Endothelial cell of umbilical vein (primary cell): ENCODE data around the gene TRIP10. TPM values are rescaled to one million over a fixed set of nuclear protein-coding genes. Genes with fewer than 3 reads are reported as not detected.

Source experiments
- BruUV-seq: library from RNA; stranded (reverse); fragments of 400-500 nt; replicated peaks from 2 replicates; lab custom pipeline; 2021; lab: Mats Ljungman, UMichigan
- CTCF ChIA-PET: fragments of 300-600, 350-600 bp; sonication (Branson Sonifier 250); formaldehyde crosslinking; loops from one replicate; lab custom pipeline; 2021; ENCODE audit warnings: antibody characterized with exemption, inconsistent platforms; lab: Charles Lee
- POLR2A ChIA-PET: fragments of 300-600, 350-600 bp; sonication (Branson Sonifier 250); formaldehyde crosslinking; loops from one replicate; lab custom pipeline; 2021; ENCODE audit warnings: antibody characterized with exemption, inconsistent platforms; lab: Charles Lee
- DNase-seq: peaks from one replicate; pipeline ENCODE4 v3.0.0-alpha.2; 2011; ENCODE audit warnings: low read depth, low spot score
- FAIRE-seq: peaks from 2 replicates; lab custom pipeline; 2011; peaks lifted over from hg19 to GRCh38; lab: Jason Lieb, UNC
- H2AFZ ChIP-seq: 2 replicates; pipeline ENCODE4 v1.6.0; 2012; ENCODE audit warnings: low read depth, low read length, control low read depth, inconsistent platforms
- H3K27ac ChIP-seq: 2 replicates; pipeline ENCODE4 v1.5.1; 2011; ENCODE audit warnings: low read depth, mild to moderate bottlenecking, control low read depth, low read length, moderate library complexity; ENCODE audit not compliant: insufficient read depth
- H3K27me3 ChIP-seq, 2 experiments: 2 replicates each; pipeline versions ENCODE4 v1.6.0 to v1.6.1; 2011; ENCODE audit warnings: low read length in 2 of 2, mixed read lengths in 1 of 2; ENCODE audit not compliant: control insufficient read depth in 2 of 2, insufficient read depth in 2 of 2
- H3K36me3 ChIP-seq, 2 experiments: 2 replicates in 1 of 2; 3 replicates in 1 of 2; pipeline ENCODE4 v1.5.1; 2011; ENCODE audit warnings: low read length in 2 of 2, mild to moderate bottlenecking in 1 of 2, moderate library complexity in 1 of 2; ENCODE audit not compliant: control insufficient read depth in 2 of 2, insufficient read depth in 2 of 2; ENCODE audit errors: extremely low read depth in 1 of 2
- H3K4me1 ChIP-seq: 3 replicates; pipeline ENCODE4 v1.5.1; 2011; ENCODE audit warnings: mild to moderate bottlenecking, low read length; ENCODE audit not compliant: control insufficient read depth, insufficient read depth; ENCODE audit errors: extremely low read depth
- H3K4me2 ChIP-seq: 2 replicates; pipeline ENCODE4 v1.6.1; 2011; ENCODE audit warnings: low read length, control low read depth, mixed read lengths; ENCODE audit not compliant: insufficient read depth
- H3K4me3 ChIP-seq, 3 experiments: fragments of 200-600 bp in 1 of 3; sonication (generic), shearing (Covaris generic) in 1 of 3; replicated peaks in 1 of 3; 2 replicates each; pipeline ENCODE4 v1.5.1; 2011 to 2016; ENCODE audit warnings: control low read depth in 3 of 3, low read length in 3 of 3, mild to moderate bottlenecking in 2 of 3, inconsistent platforms in 1 of 3, low read depth in 1 of 3, moderate library complexity in 1 of 3; ENCODE audit not compliant: insufficient read depth in 1 of 3
- H3K79me2 ChIP-seq: 2 replicates; pipeline ENCODE4 v1.6.0; 2012; ENCODE audit warnings: low read length, inconsistent platforms; ENCODE audit not compliant: control insufficient read depth, insufficient read depth
- H3K9ac ChIP-seq: replicated peaks from 2 replicates; pipeline ENCODE3; 2011; ENCODE audit warnings: low read length, control low read depth; ENCODE audit not compliant: insufficient read depth; ENCODE audit errors: extremely low read depth
- H3K9me1 ChIP-seq: replicated peaks from 3 replicates; pipeline ENCODE4 v1.6.0; 2011; ENCODE audit warnings: mild to moderate bottlenecking, low read length; ENCODE audit not compliant: control insufficient read depth, insufficient read depth; ENCODE audit errors: extremely low read depth
- H3K9me3 ChIP-seq: replicated peaks from 2 replicates; pipeline ENCODE4 v1.5.1; 2012; ENCODE audit warnings: low read length, inconsistent platforms; ENCODE audit not compliant: control insufficient read depth, insufficient read depth
- H4K20me1 ChIP-seq: replicated peaks from 2 replicates; pipeline ENCODE3; 2011; ENCODE audit warnings: mild to moderate bottlenecking, low read length; ENCODE audit not compliant: control insufficient read depth, insufficient read depth; ENCODE audit errors: extremely low read depth
- EZH2 ChIP-seq: IDR thresholded peaks from 2 replicates; pipeline ENCODE4 v1.6.1; 2012; ENCODE audit warnings: borderline replicate concordance, low read depth, mild to moderate bottlenecking, moderate library complexity, low read length, inconsistent platforms; ENCODE audit not compliant: severe bottlenecking
- FOS ChIP-seq: IDR thresholded peaks from 2 replicates; pipeline ENCODE4 v1.6.1; 2011; ENCODE audit warnings: mild to moderate bottlenecking, low read length, moderate library complexity, borderline replicate concordance; ENCODE audit not compliant: insufficient read depth
- GATA2 ChIP-seq: IDR thresholded peaks from 2 replicates; pipeline ENCODE4 v1.7.0; 2011; ENCODE audit warnings: low read depth, mild to moderate bottlenecking, moderate library complexity, mixed read lengths, low read length; ENCODE audit not compliant: insufficient read length, insufficient read depth
- JUN ChIP-seq: IDR thresholded peaks from 2 replicates; pipeline ENCODE4 v1.6.1; 2011; ENCODE audit warnings: borderline replicate concordance, low read depth; ENCODE audit not compliant: insufficient read length, insufficient read depth
- MYC ChIP-seq: IDR thresholded peaks from one replicate; pipeline ENCODE4 v1.6.1; 2011; ENCODE audit warnings: mild to moderate bottlenecking, low read depth, low read length
- POLR2AphosphoS5 ChIP-seq: IDR thresholded peaks from 2 replicates; pipeline ENCODE4 v1.6.1; 2012; ENCODE audit warnings: low read depth, mild to moderate bottlenecking, control low read depth, low read length, moderate library complexity; ENCODE audit not compliant: insufficient read depth
- dilution Hi-C: fragments of 300-500 bp; cut with MboI; formaldehyde crosslinking; loops from one replicate; pipeline ENCODE4 v1.15.0; 2019; ENCODE audit warnings: low sequenced_read_pairs; ENCODE audit not compliant: extremely low pct_ligation_motif_present
- intact Hi-C: fragments of 100-400 bp; cut with micrococcal nuclease; formaldehyde crosslinking; loops from one replicate; pipeline ENCODE4 v1.10.0; 2022
- polyA plus RNA-seq, 4 experiments: library from polyadenylated mRNA; depleted of rRNA in 3 of 4; stranded (reverse) in 3 of 4; unstranded in 1 of 4; fragments of >200 nt; gene quantifications; 2 replicates each; pipeline versions ENCODE4 v1.2.1 to v1.2.3, GENCODE V29; 2011 to 2012; ENCODE audit warnings: missing spikeins in 1 of 4
- total RNA-seq: library from RNA; stranded (reverse); gene quantifications from 2 replicates; pipeline ENCODE4 v1.2.3, GENCODE V29; 2021
- TF ChIP-seq, protein P1 (sequence below), 2 donors: IDR thresholded peaks; 1 replicate in 1 of 2; 2 replicates in 1 of 2; pipeline ENCODE4 v1.5.1; 2011; ENCODE audit warnings: low read length in 2 of 2, mild to moderate bottlenecking in 2 of 2, moderate library complexity in 2 of 2, control low read depth in 1 of 2, inconsistent platforms in 1 of 2, low read depth in 1 of 2; ENCODE audit not compliant: insufficient read depth in 1 of 2; ENCODE audit errors: extremely low read depth in 1 of 2
- TF ChIP-seq, protein P2 (sequence below): IDR thresholded peaks from 2 replicates; pipeline ENCODE4 v1.6.1; 2011; ENCODE audit not compliant: insufficient read depth, insufficient read length

Gene TRIP10
- total and polyA plus RNA-seq, 2 donors (not counting 3 experiments of a cell fraction or from before 2014, with no cell fraction given) = 28.4 to 69.3 TPM

DNA sequence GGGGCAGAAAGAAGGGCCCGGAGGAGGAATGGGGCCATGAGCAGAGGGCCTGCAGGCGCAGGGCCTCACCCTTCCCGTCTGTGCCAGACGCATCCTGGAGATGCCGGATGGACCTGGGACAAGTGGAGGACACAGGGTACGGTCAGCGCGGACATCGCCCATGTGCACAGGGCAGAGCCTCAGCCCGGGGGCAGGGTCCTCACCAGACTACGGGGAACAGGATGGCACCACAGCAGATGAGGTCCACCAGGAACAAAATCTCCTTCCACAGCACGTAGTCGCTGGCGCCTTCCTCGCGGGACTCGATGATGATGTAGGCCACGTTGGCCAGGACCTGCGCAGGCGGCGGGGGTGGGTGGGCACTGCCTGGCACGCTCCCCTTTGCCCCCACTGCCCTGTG lies 7.7 kb upstream of the TRIP10 start:
- H3K79me2 ChIP-seq = peaks cover 3% of the 10 kb centered on the region
- CTCF ChIA-PET = no interaction called here
- POLR2A ChIA-PET = no interaction called here
- H2AFZ ChIP-seq = no peak overlapping the region
- TF ChIP-seq, protein P1, sequence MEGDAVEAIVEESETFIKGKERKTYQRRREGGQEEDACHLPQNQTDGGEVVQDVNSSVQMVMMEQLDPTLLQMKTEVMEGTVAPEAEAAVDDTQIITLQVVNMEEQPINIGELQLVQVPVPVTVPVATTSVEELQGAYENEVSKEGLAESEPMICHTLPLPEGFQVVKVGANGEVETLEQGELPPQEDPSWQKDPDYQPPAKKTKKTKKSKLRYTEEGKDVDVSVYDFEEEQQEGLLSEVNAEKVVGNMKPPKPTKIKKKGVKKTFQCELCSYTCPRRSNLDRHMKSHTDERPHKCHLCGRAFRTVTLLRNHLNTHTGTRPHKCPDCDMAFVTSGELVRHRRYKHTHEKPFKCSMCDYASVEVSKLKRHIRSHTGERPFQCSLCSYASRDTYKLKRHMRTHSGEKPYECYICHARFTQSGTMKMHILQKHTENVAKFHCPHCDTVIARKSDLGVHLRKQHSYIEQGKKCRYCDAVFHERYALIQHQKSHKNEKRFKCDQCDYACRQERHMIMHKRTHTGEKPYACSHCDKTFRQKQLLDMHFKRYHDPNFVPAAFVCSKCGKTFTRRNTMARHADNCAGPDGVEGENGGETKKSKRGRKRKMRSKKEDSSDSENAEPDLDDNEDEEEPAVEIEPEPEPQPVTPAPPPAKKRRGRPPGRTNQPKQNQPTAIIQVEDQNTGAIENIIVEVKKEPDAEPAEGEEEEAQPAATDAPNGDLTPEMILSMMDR (IDR thresholded peaks at IDR 0.05; ENCODE audit: extremely low read depth in 1 of 2, insufficient read depth in 1 of 2, low read depth in 1 of 2, low read length in 2 of 2) = no peak
- TF ChIP-seq GATA2 (no peak), EZH2 (no peak), POLR2AphosphoS5 (no peak)
- intact Hi-C loops (loop anchor here (10.0 kb wide), 2 partner anchors 57 to 307 kb away; partner anchors contain the start of genes KHSRP and TNFSF14), dilution Hi-C loops (no loop called here)
- peaks cover 0 to 5% of the 10 kb centered on the region in 2 experiments for H3K36me3 ChIP-seq
- BruUV-seq = no TSS peak
- H3K9ac ChIP-seq = no peak overlapping the region
- no peaks in the 10 kb centered on the region for H3K27me3 ChIP-seq
- H3K9me1 ChIP-seq = no peaks in the 10 kb centered on the region
- FAIRE-seq = no peak
- peaks cover 26% of the 10 kb centered on the region for H3K4me1 ChIP-seq
- H3K27ac ChIP-seq = no peak overlapping the region
- no peak for DNase-seq
- H3K9me3 ChIP-seq = no peaks in the 10 kb centered on the region
- no peak overlapping the region for H3K4me2 ChIP-seq
- no peak overlapping the region for H3K4me3 ChIP-seq
- no peaks in the 10 kb centered on the region for H4K20me1 ChIP-seq

DNA sequence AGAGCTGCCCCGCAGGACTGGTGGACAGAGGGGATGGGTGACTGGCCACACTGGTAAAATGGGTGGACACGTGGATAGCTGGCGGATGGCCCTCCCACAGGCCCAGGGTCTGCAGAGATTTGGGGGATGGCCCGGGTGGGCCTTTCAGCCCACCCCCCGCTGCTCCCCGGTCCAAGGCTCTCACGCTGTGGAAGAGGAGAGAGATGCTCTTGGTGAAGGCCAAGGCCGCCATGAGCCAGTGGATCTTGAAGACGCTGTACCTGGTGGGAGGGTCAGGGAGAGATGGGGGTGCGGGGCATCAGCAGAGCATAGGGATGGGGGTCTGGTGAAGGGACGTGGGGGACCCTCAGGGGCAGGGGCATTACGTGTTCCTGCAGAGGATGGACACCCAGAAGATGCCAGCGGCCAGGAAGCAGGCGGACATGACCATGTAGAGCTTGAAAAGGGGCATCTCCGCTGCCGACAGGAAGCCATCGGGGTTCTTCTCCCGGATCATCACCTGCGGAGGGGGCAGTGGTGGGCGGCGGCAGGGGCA lies 6.6 kb upstream of the TRIP10 start:
- Histone ChIP-seq H3K9me1 (no peaks in the 10 kb centered on the region), H3K9ac (no peak overlapping the region), H3K4me2 (no peak overlapping the region), H4K20me1 (no peaks in the 10 kb centered on the region), H3K27ac (no peak overlapping the region), H3K4me3 (no peak overlapping the region), H3K79me2 (peaks cover 4% of the 10 kb centered on the region), H2AFZ (no peak overlapping the region), H3K27me3 (no peaks in the 10 kb centered on the region), H3K4me1 (peaks cover 27% of the 10 kb centered on the region), H3K9me3 (no peaks in the 10 kb centered on the region), H3K36me3 (peaks cover 0 to 5% of the 10 kb centered on the region in 2 experiments)
- no peak for FAIRE-seq
- CTCF ChIA-PET = interaction anchor here (0.8 kb wide), 1 partner anchor 131 kb away, joined by 3 read pairs; no protein-coding TSS in a partner anchor
- no TSS peak for BruUV-seq
- dilution Hi-C loops = no loop called here
- intact Hi-C loops = loop anchor here (10.0 kb wide), 2 partner anchors 58 to 308 kb away; partner anchors contain the start of genes KHSRP and TNFSF14
- no peak for TF ChIP-seq GATA2
- TF ChIP-seq, protein P2, sequence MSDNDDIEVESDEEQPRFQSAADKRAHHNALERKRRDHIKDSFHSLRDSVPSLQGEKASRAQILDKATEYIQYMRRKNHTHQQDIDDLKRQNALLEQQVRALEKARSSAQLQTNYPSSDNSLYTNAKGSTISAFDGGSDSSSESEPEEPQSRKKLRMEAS = no peak
- no peak for TF ChIP-seq JUN
- TF ChIP-seq, protein P1 (IDR thresholded peaks at IDR 0.05; ENCODE audit: extremely low read depth in 1 of 2, insufficient read depth in 1 of 2, low read depth in 1 of 2, low read length in 2 of 2) = no peak
- no peak for TF ChIP-seq FOS
- TF ChIP-seq MYC = no peak
- no peak for DNase-seq
- POLR2A ChIA-PET = no interaction called here
